GM18520 (cell line): ENCODE measurements around the gene SMCHD1.
"Not testable (repeated sequence)": the region's sequence is repeated elsewhere in the genome, so short reads cannot be mapped to it uniquely, and the experiment has no call there.

Experiments
- ATAC-seq: cut with Tn5 transposase; IDR thresholded peaks from one replicate; pipeline ENCODE4 v1.9.1; 2021; ENCODE audit not compliant: unreplicated experiment

SMCHD1 gene

DNA sequence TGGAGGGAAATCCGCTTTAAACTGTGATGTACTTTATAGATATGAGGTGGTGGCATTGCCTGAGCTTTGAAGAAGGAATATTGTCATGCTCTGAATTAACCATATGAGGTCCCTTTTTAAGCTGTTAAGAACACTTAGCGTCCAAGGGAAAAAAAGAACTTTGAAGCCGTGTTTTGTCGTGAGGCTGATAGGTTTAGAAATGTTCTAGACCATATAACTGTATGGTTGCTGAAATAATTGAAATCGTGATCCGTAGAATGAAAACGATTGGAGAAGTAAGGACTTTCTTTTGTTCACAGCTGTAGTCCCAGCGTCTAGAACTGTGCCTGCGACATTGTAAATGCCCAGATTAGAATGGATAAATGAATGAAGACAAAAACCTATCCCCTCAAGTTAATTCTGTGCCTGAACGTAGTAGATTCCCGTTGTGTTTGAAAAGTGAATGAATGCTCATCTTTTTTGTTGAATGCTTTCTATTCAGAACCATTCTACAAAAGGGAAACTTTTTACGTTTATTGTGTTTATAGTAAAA is 1.5 kb downstream of the SMCHD1 start:
- no peak for ATAC-seq

DNA sequence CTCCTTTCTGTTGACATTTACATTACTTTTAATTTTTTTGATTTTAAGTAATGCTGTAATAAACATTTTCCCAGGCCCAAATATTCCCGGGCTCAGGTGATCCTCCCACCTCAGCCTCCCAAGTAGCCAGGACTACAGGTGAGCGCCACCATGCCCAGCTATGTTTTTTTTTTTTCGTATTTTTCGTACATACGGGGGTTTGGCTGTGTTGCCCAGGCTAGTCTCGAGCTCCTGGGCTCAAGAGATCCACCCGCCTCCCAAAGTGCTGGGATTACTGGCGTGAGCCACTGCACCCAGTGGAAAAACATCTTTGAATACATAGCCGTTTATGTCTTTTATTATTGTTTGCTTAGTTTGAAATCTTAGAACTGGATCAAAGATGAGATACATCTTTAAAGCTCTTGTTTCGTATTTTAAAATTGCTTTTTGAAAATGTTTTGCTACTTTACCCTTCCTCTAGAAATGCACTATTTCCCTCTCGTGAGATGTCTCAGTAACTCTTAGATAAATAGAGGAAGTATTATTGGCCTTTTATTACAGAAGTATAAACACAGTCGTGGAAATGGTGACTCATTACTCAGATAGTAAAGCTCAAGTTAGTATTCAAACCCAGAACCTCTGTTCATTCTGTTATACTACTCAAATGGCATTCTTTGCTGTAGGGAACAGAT is 2.4 kb downstream of the SMCHD1 start:
- no peak for ATAC-seq

DNA sequence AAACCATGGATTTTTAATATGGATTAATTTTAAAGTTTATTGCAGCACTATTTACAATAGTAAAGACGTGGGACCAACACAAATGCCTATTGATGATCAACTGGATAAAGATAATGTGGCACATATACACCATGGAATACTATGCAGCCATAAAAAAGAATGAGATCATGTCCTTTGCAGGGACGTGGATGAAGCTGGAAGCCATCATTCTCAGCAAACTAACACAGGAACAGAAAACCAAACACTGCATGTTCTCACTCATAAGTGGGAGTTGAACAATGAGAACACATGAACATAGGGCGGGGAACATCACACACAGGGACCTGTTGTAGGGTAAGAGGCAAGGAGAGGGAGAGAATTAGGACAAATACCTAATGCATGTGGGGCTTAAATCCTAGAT is 5.3 kb downstream of the SMCHD1 start:
- not testable (repeated sequence) for ATAC-seq

DNA sequence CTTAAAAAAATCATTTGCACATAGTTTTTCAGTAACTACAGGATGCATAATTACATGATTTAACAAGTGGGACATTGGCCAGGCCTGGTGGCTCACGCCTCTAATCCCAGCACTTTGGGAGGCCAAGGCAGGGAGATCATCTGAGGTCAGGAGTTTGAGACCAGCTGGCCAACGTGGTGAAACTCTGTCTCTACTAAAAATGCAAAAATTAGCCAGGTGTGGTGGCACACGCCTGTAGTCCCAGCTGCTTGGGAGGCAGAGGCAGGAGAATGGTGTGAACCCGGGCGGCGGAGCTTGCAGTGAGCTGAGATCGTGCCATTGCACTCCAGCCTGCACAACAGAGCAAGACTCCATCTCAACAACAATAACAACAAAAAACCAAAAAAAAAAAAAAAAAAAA is 6.8 kb downstream of the SMCHD1 start:
- ATAC-seq: not testable (repeated sequence)

DNA sequence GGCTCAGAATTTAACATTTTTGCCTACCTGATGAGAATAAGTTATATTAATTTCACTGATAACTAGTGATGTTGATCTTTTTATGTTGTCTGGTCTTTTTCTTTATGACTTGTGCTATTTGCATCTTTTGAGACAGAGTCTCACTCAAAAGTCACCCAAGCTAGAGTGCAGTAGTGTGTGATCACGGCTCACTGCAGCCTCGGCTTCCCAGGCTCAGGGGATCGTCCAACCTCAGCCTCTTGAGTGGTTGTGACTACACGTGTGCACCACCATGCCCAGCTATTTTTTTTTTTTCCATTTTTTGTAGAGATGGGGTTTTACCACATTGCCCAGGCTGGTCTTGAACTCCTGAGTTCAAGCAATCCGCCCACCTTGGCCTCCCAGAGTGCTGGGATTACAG is 7.5 kb downstream of the SMCHD1 start:
- ATAC-seq: no peak

DNA sequence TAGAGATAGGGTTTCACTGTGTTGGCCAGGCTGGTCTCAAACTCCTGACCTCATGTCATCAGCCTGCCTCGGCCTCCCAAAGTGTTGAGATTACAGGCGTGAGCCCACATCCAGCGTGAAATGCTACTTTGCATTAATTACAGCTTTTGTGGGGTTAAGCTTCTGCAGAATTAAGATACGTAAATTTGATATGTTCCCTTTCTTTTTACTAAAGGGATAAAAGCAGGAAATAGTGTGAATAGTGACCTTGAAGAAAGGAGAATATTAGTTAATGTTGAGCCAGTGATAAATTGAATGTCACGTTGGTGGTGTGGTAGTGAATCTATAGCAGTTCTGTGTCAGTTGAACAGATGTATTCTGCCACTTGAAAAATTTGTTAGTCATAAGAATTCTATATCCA is 16.9 kb downstream of the SMCHD1 start:
- no peak for ATAC-seq

DNA sequence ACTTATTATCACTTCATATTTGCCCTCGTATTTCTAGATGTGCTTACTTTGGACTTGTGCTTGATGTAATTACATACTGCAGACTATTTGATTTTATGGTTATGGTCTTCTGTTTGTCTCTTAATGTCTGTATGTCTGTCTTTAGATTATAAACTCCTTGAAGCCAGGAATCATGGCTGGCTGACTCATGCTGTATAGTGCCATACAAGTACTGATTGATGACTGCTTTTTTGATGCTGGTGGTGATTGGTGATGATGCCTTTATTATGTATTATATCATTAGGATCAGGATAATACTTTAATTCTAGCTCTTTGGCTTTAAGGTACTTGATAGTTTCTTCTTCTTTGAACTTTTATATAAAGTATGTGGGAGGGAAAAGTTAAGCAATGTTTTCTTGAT is 17.3 kb downstream of the SMCHD1 start:
- ATAC-seq: no peak

DNA sequence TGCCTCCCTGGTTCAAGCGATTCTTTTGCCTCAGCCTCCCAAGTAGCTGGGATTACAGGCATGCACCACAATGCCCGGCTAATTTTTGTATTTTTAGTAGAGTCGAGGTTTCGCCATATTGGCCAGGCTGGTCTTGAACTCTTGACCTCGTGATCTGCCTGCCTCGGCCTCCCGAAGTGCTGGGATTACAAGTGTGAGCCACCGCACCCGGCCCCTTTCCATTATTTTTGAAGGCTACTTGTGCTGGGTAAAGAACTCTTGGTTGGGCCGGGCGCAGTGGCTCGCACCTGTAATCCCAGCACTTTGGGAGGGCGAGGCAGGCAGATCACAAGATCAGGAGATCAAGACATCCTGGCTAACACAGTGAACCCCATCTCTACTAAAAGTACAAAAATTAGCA is 23.4 kb downstream of the SMCHD1 start:
- not testable (repeated sequence) for ATAC-seq

DNA sequence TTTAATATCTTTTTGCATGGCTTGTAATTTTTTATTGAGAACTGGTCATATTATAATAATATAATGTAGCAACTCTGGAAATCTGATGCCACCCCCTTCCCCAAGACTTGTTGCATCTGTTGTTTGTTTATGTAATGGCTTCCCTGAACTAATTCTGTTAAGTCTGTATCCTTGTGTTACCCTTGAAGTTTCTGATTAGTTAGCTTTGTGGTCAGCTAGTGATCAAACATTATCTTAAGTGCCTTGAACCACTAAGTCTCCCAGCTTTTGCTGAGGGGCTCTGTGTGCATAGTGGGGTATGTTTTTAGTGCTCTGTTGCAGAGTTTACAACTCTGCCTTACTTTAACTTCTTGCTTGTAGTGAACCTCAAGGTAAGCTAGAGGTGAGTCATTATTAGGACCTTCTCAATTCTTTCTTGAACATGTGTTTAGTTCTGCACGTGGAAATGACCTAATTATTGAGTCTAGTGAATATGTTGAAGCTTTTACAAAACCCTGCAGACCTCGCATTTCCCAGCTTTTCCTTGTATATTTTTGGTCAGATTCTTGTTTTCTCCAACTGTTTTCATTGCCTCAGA is 24.8 kb downstream of the SMCHD1 start:
- ATAC-seq: no peak

DNA sequence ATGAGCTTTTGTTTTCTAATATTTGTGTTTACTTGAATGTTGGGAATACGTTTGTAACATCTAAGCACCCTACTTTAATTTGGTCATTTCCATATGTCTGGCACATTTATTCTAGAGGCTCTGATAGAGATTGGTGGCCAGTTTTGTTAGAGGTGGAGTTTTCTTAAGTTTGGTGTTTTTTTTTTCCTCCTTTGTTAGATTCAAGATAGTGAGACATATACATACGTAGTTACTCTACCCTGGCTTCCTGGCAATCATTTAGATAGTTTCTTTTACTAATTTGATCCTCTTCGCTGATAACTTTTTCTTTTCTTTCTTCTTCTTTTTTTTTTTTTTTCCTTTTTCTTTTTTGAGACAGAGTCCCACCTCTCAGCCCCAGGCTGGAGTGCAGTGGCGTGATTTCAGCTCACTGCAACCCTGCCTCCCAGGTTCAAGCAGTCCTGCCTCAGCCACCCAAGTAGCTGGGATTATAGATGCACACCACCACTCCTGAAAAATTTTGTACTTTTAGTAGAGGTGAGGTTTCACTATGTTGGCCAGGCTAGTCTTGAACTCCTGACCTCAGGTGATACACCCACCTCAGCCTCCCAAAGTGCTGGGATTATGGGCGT is 26.6 kb downstream of the SMCHD1 start:
- no peak for ATAC-seq

DNA sequence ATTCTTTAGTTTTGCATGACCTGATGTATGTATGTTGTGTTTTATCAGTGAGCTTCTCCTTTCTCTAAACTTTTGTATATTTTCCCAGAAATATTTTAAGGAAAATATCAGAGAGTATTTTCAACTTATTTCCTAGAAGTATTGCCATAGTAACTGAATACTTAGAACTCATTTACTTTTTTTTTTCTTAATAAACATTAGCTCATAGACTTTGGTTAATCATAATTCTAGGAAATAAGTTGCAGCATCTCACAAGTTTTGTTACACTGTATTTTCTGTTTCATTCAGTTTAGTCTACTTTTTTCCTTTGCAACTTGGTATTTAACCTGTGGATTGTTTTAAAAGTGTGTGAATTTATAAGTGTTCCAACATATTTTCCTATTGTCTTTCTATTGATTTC is 27.5 kb downstream of the SMCHD1 start:
- no peak for ATAC-seq

DNA sequence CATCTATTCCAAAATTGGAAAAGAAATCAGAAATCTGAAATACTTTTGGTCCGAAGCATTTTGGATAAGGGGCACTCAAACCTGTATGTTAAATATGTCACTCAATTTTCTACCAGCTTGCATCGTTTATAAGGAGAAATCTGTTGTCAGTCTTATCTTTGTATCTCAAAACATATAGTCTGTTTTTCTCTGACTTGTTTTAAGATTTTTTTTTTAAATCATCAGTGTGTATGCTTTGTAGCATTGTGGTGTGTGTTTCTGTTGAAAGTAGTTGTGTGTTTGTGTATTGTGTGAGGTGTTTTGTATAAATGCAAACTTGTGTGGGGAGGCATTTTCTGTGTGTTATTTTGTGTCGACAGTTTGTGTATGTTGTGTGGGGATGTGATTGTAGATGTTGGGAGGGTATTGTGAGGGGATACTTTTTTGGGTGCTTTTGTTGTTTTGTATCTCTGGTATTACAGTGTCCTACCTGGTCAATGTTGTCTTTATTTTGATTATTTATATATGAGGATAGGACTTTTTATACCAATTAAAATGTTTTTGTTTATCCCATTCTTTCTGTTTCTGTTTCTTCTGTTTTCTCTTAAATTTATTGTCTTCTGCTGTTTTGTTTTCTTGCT is 30.9 kb downstream of the SMCHD1 start:
- ATAC-seq: no peak

DNA sequence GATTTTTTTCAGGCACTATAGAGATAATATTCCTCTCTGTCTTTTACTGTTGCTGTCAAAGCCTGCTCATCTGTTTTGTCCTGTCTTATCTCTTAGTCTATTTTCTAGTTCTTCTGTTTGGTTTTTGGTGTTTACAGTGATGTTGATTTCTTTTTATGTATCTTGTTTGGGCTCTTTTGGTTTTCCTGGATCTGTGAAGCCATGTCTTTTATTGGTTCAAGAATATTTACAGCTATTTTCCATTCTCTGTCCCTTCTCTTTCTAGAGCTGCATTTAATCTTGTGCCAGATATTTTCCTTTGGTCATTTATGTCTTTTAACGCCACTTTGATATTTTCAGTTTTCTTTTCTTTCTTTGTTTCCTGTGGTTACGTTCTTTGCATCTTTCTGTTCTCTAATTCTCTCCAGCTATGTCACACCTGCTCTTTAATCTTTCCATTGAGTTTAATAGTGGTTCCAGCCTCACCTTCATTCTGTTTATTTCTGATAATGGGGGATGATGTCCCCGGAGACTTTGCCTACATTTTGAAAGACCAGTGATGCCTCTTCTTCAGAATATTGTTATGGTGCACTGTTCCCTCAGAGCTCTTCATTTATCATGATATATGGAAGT is 32.0 kb downstream of the SMCHD1 start:
- peak; percentile 54 for ATAC-seq

DNA sequence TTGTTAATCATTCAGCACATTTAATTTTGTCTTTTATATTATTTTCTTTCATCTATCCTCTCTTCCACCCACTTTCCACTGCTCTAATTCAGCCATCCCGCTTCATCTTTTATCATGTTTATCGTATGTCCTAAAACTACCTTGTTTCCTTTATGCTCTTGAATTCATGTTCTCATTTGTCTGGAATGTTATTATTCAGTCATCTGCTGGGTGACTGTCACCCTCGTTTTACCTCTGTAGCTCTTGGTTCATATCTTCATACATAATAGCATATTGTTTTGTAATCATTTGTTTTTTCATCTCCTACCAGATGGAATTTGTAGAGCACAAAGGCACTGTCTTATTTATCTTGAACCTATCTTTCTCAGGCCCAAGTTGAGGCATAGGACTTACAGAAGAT is 37.0 kb downstream of the SMCHD1 start:
- ATAC-seq: no peak

DNA sequence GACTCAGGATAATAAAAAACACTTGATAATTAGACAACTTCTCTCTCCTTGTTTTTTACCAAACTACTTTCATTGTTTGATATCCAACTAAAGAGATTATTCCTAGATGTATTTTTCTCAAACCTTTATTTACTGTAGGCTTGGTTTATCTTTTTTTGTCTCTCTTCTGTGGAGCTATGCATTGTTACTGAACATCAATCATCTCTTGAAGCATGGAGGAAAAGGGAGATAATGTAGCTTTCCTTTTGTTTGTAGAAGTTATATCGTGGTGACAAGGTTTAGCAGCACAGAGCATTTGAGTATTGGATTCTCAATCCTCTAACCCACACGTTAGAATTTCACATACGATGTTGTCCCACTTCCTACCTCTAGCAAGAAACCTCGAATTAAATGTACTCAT is 41.7 kb downstream of the SMCHD1 start:
- ATAC-seq: no peak

DNA sequence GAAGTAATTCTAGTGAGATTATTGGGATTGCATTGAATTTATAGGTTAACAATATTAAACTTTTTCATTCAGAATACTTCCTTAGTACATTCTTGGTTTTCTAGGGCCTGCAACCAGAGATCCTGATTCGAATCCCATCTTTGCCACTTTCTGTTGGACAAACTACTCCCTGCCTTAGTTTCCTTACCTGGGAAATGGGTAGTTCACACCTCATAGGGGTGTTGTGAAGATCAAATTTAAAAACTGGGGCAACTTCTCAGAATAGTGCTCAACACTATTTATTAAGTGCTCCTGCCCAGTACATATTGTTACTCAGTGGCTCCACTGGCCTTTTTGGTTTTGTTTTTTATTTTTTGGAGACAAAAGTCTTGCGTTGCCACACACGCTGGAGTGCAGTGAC is 43.5 kb downstream of the SMCHD1 start:
- ATAC-seq: no peak

DNA sequence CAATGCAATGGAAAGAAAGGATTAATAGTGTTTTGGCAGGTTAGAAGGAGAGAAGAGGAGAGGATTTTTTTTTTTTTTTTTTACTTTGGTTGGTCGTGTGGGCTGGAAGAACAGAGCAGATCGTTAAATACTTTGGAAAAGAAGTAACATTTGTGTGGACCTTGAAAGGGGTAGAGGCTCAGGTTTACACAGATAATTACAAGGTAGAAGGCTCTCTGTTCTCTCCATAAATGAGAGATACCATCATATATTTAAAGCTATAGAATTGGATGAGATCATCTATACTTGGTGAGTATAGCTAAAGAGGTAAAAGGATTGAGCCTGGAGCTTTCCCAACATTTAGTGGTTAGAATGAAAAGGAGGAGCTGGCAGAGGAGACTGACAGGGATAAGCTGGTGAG is 49.0 kb downstream of the SMCHD1 start:
- no peak for ATAC-seq

DNA sequence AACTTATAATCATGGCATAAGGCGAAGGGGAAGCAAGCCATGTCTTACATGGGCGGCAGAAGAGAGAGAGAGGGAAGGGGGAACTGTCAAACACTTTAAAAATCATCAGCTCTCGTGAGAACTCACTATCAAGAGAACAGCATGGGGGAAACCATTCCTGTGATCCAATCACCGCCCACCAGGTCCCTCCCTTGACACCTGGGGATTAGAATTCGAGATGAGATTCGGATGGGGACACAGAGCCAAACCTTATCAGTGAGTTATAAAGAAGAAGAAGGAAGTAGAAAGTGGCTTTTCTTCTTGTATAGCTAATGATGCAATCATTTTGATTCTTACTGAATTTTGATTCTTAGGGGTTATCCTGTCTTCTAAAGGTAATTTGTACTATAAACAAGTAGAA is 51.4 kb downstream of the SMCHD1 start:
- no peak for ATAC-seq

DNA sequence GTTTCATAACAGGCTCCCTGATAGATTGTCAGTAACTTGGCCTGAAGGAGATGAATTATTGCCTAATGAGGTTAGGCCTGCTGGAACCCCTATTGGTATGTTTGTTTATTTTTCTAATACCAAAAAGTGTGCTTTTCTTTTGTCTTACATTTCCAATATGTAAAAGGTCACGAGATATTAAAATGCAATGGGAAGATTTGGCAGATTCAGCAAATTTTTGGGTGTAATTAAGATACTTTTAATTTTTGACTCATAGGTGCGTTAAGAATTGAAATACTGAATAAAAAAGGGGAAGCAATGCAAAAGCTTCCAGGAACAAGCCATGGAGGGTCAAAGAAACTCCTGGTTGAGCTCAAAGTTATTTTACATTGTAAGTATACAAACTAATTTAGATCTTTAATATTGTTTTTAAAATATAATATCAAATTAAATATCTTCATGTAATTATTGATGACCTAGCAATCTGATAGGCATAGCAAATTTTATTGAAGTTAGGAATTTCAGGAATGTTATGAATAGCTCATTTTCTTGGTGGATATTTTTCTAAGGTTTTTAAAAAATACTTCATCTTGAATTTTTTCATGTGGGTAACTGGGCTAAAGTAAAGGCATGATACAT is 52.1 kb downstream of the SMCHD1 start:
- no peak for ATAC-seq

DNA sequence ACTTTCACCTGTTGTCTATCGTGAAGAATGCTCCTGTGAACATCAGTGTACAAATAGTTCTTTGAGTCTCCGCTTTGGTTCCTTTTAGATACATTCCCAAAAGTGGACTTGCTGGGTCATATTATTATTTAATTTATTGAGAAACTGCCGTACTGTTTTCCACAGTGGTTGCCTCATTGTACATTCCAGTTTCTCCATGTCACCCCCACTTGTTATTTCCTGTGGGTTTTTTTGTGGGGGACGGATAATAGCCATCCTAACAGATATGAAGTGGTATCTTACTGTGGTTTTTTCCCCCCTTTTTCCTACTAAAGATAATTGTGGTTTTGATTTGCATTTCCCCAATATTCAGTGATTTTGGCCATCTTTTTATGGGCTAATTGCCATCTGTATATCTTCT is 53.8 kb downstream of the SMCHD1 start:
- ATAC-seq: no peak

DNA sequence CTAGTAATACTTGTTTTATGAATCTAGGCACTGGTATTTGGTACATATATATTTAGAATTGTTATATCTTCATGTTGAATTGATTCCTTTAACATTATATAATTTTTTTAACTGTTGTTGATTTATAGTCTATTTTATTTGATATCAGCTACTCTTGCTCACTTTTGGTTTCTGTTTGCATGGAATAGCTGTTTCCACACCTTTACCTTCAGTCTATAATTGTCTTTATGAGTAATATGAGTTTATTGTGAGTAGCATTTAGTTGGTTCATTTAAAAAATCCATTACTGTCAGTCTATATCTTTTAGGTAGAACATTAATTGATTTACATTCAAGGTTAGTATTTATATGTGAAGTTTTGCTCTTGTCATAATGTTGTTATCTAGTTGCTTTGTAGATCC is 58.6 kb downstream of the SMCHD1 start:
- no peak for ATAC-seq
